Tibial nerve (tissue), 3 donors: Measurements from ENCODE around the gene AGBL3.
"Not testable (repeated sequence)": the region's sequence is repeated elsewhere in the genome, so short reads cannot be mapped to it uniquely, and the experiment has no call there.

ENCODE experiments used
- CTCF ChIP-seq, 5 experiments: fragments of 200-600 bp in 3 of 5; fragments of 450-650 bp in 2 of 5; sonication (generic) in 3 of 5; IDR thresholded peaks; one replicate each; pipeline ENCODE4 v1.5.1; 2016 to 2019; ENCODE audit warnings: antibody characterized with exemption in 5 of 5, mild to moderate bottlenecking in 3 of 5, moderate library complexity in 2 of 5
- POLR2A ChIP-seq, 2 donors: fragments of 450-650 bp; IDR thresholded peaks; one replicate each; pipeline ENCODE4 v1.6.1; 2017; ENCODE audit warnings: antibody characterized with exemption in 2 of 2, mild to moderate bottlenecking in 2 of 2, moderate library complexity in 2 of 2

- not testable (repeated sequence) for TF ChIP-seq CTCF, POLR2A (IDR thresholded peaks at IDR 0.05)
These were observed 4.7 kb upstream of the AGBL3 start for GRCh38 chr7:134981645-134982044.
